Brain microvascular endothelial cell (primary cell): Measurements from ENCODE around the gene IP6K1.
"Not testable (repeated sequence)": the region's sequence is repeated elsewhere in the genome, so short reads cannot be mapped to it uniquely, and the experiment has no call there.

ENCODE experiments used
- DNase-seq: peaks from one replicate; pipeline ENCODE4 v3.0.0-alpha.2; 2020
- H3K27ac ChIP-seq: fragments of 250-450 bp; sonication (Bioruptor Pico); 2 replicates; pipeline ENCODE4 v1.5.1; 2020; ENCODE audit warnings: mild to moderate bottlenecking, moderate library complexity
- H3K27me3 ChIP-seq: fragments of 250-450 bp; sonication (Bioruptor Pico); replicated peaks from 2 replicates; pipeline ENCODE4 v1.5.1; 2020; ENCODE audit warnings: mild to moderate bottlenecking
- H3K36me3 ChIP-seq: fragments of 250-450 bp; sonication (Bioruptor Pico); replicated peaks from 2 replicates; pipeline ENCODE4 v1.5.1; 2020; ENCODE audit warnings: mild to moderate bottlenecking
- H3K4me3 ChIP-seq: 2 replicates; pipeline ENCODE4 v1.5.1; 2011; ENCODE audit warnings: low read depth, mild to moderate bottlenecking, control low read depth, low read length, moderate library complexity
- CTCF ChIP-seq: IDR thresholded peaks from 2 replicates; pipeline ENCODE4 v1.5.1; 2011; ENCODE audit warnings: low read depth, mild to moderate bottlenecking, moderate library complexity, low read length, control low read depth, inconsistent platforms; ENCODE audit errors: missing control alignments
- in situ Hi-C: cut with HindIII; loops from 2 replicates; pipeline ENCODE4 v1.10.0; 2017; ENCODE audit warnings: low sequenced_read_pairs, low pct_ligation_motif_present

IP6K1 gene

GRCh38 chr3:49786357-49787181 is at the start of gene IP6K1:
Gene IP6K1, minus strand, starts transcription at chr3:49786542. Its CDS starts 38,502 bp downstream, at chr3:49748040.
- TF ChIP-seq CTCF = no peak
- Histone ChIP-seq H3K4me3 (peak within 1 kb of the TSS; percentile 85), H3K27me3 (no peaks in the 10 kb centered on the region), H3K36me3 (peaks cover 7% of the 10 kb centered on the region), H3K27ac (peak within 1 kb of the TSS; percentile 84)
- DNase-seq = peak; percentile 100
- in situ Hi-C loops = no loop called here

- no peak for DNase-seq
- in situ Hi-C loops = no loop called here
- Histone ChIP-seq H3K36me3 (no peaks in the 10 kb centered on the region), H3K4me3 (no peak overlapping the region), H3K27ac (no peak overlapping the region), H3K27me3 (no peaks in the 10 kb centered on the region)
- no peak for TF ChIP-seq CTCF
Measured at GRCh38 chr3:49831341-49831740, 45.0 kb upstream of the IP6K1 start.

- TF ChIP-seq CTCF = no peak
- H3K36me3 ChIP-seq = no peaks in the 10 kb centered on the region
- no peak overlapping the region for H3K4me3 ChIP-seq
- in situ Hi-C loops = no loop called here
- no peaks in the 10 kb centered on the region for H3K27me3 ChIP-seq
- no peak overlapping the region for H3K27ac ChIP-seq
- DNase-seq = no peak
Measured at GRCh38 chr3:49826016-49826415, 39.7 kb upstream of the IP6K1 start.

GRCh38 chr3:49823131-49823530 is 36.8 kb upstream of the IP6K1 start:
- DNase-seq, H3K36me3 ChIP-seq, H3K27ac ChIP-seq, H3K4me3 ChIP-seq, H3K27me3 ChIP-seq, in situ Hi-C loops: not testable (repeated sequence)

GRCh38 chr3:49813497-49814174 is 27.3 kb upstream of the IP6K1 start, which contains the start of gene UBA7:
Gene UBA7, minus strand, starts transcription at chr3:49813953. Its CDS starts 166 bp downstream, at chr3:49813787.
- TF ChIP-seq CTCF = no peak
- H3K36me3 ChIP-seq = no peaks in the 10 kb centered on the region
- in situ Hi-C loops = no loop called here
- H3K4me3 ChIP-seq = peak within 1 kb of the TSS; percentile 42
- peak within 1 kb of the TSS; percentile 5 for H3K27ac ChIP-seq
- peak; percentile 55 for DNase-seq
- H3K27me3 ChIP-seq = no peaks in the 10 kb centered on the region

GRCh38 chr3:49812916-49813496 is 26.7 kb upstream of the IP6K1 start:
- no peak for TF ChIP-seq CTCF
- DNase-seq = no peak
- Histone ChIP-seq H3K27ac (no peak overlapping the region), H3K36me3 (no peaks in the 10 kb centered on the region), H3K4me3 (no peak overlapping the region), H3K27me3 (no peaks in the 10 kb centered on the region)
- in situ Hi-C loops = no loop called here
